ELF-1 (cell line): ENCODE results near the gene PIK3R1.
A peak's percentile ranks its signal among the peaks of the same experiment; 100 is the strongest.

ENCODE experiments used
- DNase-seq: peaks from one replicate; pipeline ENCODE4 v3.0.0-alpha.2; 2016; ENCODE audit warnings: low read depth, low spot score

PIK3R1 gene

GRCh38 chr5:68296895-68297294, 81.3 kb downstream of the PIK3R1 start:
- DNase-seq, result no peak

- no peak for DNase-seq
Observed at GRCh38 chr5:68297656-68298055, 82.1 kb downstream of the PIK3R1 start.

GRCh38 chr5:68298479-68298878, 82.9 kb downstream of the PIK3R1 start:
- DNase-seq, result no peak

- no peak for DNase-seq
Observed at GRCh38 chr5:68299105-68299504, 83.5 kb downstream of the PIK3R1 start.

GRCh38 chr5:68299575-68299974, 84.0 kb downstream of the PIK3R1 start:
- no peak for DNase-seq

GRCh38 chr5:68303038-68303738, 87.6 kb downstream of the PIK3R1 start:
- no peak for DNase-seq

GRCh38 chr5:68303754-68304420, 88.3 kb downstream of the PIK3R1 start:
- no peak for DNase-seq

- no peak for DNase-seq
Observed at GRCh38 chr5:68304421-68305052, 89.0 kb downstream of the PIK3R1 start.

- no peak for DNase-seq
Observed at GRCh38 chr5:68305223-68305870, 89.8 kb downstream of the PIK3R1 start.

- no peak for DNase-seq
Observed at GRCh38 chr5:68306361-68307014, 90.9 kb downstream of the PIK3R1 start.

GRCh38 chr5:68313336-68313735, 97.8 kb downstream of the PIK3R1 start:
- DNase-seq, result no peak

GRCh38 chr5:68314465-68314864, 98.9 kb downstream of the PIK3R1 start:
- no peak for DNase-seq

- DNase-seq, result peak; percentile 26
Observed at GRCh38 chr5:68315679-68316271, 100.2 kb downstream of the PIK3R1 start.

- no peak for DNase-seq
Observed at GRCh38 chr5:68316469-68316868, 100.9 kb downstream of the PIK3R1 start.

GRCh38 chr5:68317646-68318045, 102.1 kb downstream of the PIK3R1 start:
- no peak for DNase-seq

GRCh38 chr5:68318955-68319705, 103.6 kb downstream of the PIK3R1 start:
- DNase-seq, result no peak

- DNase-seq, result no peak
Observed at GRCh38 chr5:68319706-68320412, 104.3 kb downstream of the PIK3R1 start.

GRCh38 chr5:68320413-68320986, 104.9 kb downstream of the PIK3R1 start:
- no peak for DNase-seq

GRCh38 chr5:68325065-68325580, 109.6 kb downstream of the PIK3R1 start:
- DNase-seq, result no peak
